ENCODE results near the gene KIAA1328.
A peak's percentile ranks its signal among the peaks of the same experiment; 100 is the strongest.
"Not testable (repeated sequence)": the region's sequence is repeated elsewhere in the genome, so short reads cannot be mapped to it uniquely, and the experiment has no call there.

The KIAA1328 gene

GRCh38 chr18:36813824-36814223, 15.1 kb upstream of the KIAA1328 start:
- Mint-ChIP-seq H3K27me3 (no peaks in the 10 kb centered on the region), H3K9me3 (no peaks in the 10 kb centered on the region), H3K27ac (peak overlapping the region; percentile 67), H3K4me1 (ENCODE audit: low read depth) (peaks cover 15% of the 10 kb centered on the region), H3K36me3 (ENCODE audit: low read depth) (peaks cover 80% of the 10 kb centered on the region), H3K4me3 (no peak overlapping the region)
- no peak for DNase-seq

DNA sequence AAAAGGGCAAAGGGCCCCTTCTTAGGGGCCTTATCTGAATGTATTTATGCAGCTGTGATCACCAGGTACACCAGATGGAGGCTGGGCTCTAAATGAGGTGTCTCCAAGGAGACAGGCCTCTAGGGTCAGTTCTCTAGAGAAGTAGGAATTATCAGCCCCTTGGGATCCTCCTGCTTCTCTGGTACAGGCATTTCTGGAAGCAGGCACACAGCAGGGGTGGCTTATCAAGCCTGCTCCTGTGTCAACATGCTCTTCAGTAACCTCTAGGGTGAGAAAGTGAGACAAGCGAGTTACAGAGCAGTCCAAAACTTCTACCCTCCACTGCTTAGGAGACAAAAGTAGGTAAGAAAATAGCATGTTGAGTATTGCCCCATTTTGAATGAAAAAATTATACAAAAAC, 13.9 kb upstream of the KIAA1328 start:
- peaks cover 14% of the 10 kb centered on the region for H3K4me1 Mint-ChIP-seq (ENCODE audit: low read depth)
- peaks cover 86% of the 10 kb centered on the region for H3K36me3 Mint-ChIP-seq (ENCODE audit: low read depth)
- H3K27ac Mint-ChIP-seq: no peak overlapping the region

DNA sequence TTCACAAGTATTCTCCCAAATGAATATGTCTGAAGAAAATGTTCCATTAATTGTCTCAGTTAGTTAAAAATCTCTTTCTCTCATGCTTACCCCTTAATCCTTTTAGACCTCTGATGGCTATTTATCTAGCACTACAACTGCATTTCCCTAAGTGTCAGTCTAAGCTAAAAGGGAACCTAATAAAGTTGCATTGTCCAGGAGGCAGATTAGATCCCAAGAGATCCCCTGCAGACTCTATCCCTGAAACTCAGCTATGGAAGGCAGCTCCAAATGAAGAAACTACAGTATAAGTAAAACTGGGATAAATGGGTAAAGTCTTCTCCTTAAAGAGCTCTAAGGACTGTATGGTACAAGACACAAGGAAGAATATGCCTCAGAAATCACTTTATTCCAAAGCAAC, 12.8 kb upstream of the KIAA1328 start:
- not testable (repeated sequence) for H3K9me3 Mint-ChIP-seq, H3K27ac Mint-ChIP-seq, DNase-seq, H3K4me3 Mint-ChIP-seq, H3K27me3 Mint-ChIP-seq
- H3K4me1 Mint-ChIP-seq (ENCODE audit: low read depth): peaks cover 14% of the 10 kb centered on the region
- H3K36me3 Mint-ChIP-seq (ENCODE audit: low read depth): peaks cover 86% of the 10 kb centered on the region

More for the DNA sequence above, 13.9 kb upstream of the KIAA1328 start:
- Mint-ChIP-seq H3K9me3 (no peaks in the 10 kb centered on the region), H3K4me3 (no peak overlapping the region), H3K27me3 (no peaks in the 10 kb centered on the region)
- DNase-seq: no peak

DNA sequence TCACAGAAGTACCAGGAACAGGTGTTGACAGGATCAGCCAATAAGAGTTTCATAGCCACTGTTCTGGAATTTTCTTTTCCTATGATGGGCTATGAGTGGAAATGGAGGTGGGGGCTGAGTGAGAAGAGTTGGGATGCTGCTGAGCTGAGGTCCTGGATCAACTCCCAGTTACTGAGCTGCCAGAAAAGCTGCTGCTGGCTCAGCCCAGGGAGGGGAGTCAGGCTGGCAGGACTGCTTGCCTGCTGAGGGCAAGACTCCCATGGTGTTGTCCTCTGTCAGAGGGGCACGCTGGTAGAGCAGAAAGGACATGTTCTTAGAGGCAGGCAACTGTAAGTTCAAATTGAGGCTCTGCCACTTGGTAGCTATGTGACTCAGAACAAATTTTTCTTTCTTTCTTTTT, 11.9 kb upstream of the KIAA1328 start:
- H3K4me1 Mint-ChIP-seq (ENCODE audit: low read depth): peaks cover 14% of the 10 kb centered on the region
- H3K36me3 Mint-ChIP-seq (ENCODE audit: low read depth): peaks cover 90% of the 10 kb centered on the region
- H3K27ac Mint-ChIP-seq: no peak overlapping the region
- no peak overlapping the region for H3K4me3 Mint-ChIP-seq
- no peak for DNase-seq
- no peaks in the 10 kb centered on the region for H3K9me3 Mint-ChIP-seq
- no peaks in the 10 kb centered on the region for H3K27me3 Mint-ChIP-seq

DNA sequence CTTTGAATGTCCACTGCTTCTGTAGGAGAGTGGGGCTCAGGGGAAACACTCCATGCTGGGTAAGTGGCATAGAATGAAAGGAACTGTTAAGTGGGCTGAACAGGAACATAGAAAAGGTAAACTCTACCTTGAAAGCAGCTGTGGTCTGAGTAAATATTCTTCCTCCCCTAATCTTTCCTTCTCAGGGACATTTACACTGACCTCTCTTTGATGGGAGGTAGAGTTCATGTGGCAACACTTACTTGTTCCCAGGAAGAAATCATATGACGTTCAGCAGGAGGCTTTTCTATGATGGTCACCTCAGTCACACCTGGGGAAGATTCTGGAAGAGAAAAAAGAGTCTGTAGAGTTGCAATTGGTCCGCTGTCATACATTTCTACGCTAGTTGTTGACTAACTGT, 10.3 kb upstream of the KIAA1328 start:
- H3K9me3 Mint-ChIP-seq: no peaks in the 10 kb centered on the region
- no peak overlapping the region for H3K27ac Mint-ChIP-seq

DNA sequence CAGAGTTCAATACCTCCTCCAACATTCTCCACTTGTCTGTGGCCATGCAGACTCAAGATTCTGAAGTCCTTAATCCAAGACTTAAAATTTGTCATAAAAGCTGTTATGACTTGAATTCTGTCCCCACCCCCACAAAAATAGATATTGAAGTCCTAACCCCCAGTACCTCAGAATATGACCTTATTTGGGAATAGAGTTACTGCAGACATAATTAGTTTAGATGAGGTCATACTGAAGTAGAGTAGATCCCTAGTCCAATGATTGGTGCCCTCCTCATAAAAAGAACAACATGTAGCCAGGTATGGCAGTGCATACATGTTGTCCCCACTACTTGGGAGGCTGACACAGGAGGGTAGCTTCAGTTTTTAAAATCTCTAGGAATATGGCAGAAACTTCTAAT, 9.3 kb upstream of the KIAA1328 start:
- Mint-ChIP-seq H3K4me3 (no peak overlapping the region), H3K27me3 (no peaks in the 10 kb centered on the region), H3K4me1 (ENCODE audit: low read depth) (peaks cover 9% of the 10 kb centered on the region), H3K9me3 (no peaks in the 10 kb centered on the region), H3K36me3 (ENCODE audit: low read depth) (peaks cover 75% of the 10 kb centered on the region), H3K27ac (no peak overlapping the region)
- DNase-seq: no peak

More for the DNA sequence above, 10.3 kb upstream of the KIAA1328 start:
- H3K36me3 Mint-ChIP-seq (ENCODE audit: low read depth): peaks cover 75% of the 10 kb centered on the region
- peaks cover 10% of the 10 kb centered on the region for H3K4me1 Mint-ChIP-seq (ENCODE audit: low read depth)
- H3K27me3 Mint-ChIP-seq: no peaks in the 10 kb centered on the region
- no peak for DNase-seq
- no peak overlapping the region for H3K4me3 Mint-ChIP-seq

DNA sequence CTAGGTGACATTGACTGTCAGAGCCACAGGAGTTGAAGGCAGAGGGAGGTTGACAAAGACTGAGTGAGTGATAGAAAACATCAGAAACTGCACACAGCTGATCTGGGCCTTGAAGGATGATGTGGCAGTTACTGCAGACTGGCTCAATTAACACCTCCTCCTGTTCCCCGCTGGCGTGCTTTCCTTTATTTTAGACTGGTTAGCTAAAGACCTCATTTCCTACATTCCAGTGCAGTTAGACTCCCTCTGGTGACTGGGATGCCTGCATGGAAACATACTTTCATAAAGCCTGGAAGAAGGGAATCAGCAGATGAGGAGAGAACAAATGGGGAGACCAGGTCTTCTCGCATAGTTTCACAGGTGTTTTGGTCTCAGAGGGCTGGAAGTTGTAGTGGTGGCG, 7.2 kb upstream of the KIAA1328 start:
- H3K4me3 Mint-ChIP-seq: no peak overlapping the region
- peaks cover 13% of the 10 kb centered on the region for H3K4me1 Mint-ChIP-seq (ENCODE audit: low read depth)
- H3K27me3 Mint-ChIP-seq: no peaks in the 10 kb centered on the region
- H3K9me3 Mint-ChIP-seq: no peaks in the 10 kb centered on the region
- H3K27ac Mint-ChIP-seq: no peak overlapping the region
- DNase-seq: no peak
- H3K36me3 Mint-ChIP-seq (ENCODE audit: low read depth): peaks cover 64% of the 10 kb centered on the region

DNA sequence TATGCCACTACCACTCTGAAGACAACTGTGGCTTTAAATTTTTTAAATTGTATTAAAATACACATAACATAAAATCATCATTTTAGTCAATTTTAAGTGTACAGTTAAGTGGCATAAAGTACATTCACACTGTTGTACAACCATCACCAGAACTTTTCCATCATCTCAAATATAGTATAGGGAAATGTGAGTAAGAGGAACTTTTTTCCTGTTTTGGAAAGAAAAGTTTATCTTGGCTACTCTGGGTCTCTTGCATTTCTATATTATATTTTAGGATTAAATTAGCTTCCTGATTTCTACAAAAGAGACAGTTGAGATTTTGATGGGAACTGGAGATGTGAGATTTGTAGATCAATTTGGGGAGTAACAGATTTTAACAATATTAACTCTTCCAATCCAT, 3.4 kb upstream of the KIAA1328 start:
- Mint-ChIP-seq H3K27me3 (no peaks in the 10 kb centered on the region), H3K36me3 (ENCODE audit: low read depth) (peaks cover 47% of the 10 kb centered on the region), H3K4me3 (no peak overlapping the region), H3K9me3 (no peaks in the 10 kb centered on the region), H3K27ac (no peak overlapping the region), H3K4me1 (ENCODE audit: low read depth) (peaks cover 32% of the 10 kb centered on the region)
- DNase-seq: no peak

- Mint-ChIP-seq H3K4me3 (no peak overlapping the region), H3K27me3 (no peaks in the 10 kb centered on the region), H3K9me3 (no peaks in the 10 kb centered on the region), H3K36me3 (ENCODE audit: low read depth) (peaks cover 40% of the 10 kb centered on the region), H3K4me1 (ENCODE audit: low read depth) (peaks cover 42% of the 10 kb centered on the region), H3K27ac (no peak overlapping the region)
- DNase-seq: no peak
These were observed 2.4 kb upstream of the KIAA1328 start for GRCh38 chr18:36826556-36826955.

DNA sequence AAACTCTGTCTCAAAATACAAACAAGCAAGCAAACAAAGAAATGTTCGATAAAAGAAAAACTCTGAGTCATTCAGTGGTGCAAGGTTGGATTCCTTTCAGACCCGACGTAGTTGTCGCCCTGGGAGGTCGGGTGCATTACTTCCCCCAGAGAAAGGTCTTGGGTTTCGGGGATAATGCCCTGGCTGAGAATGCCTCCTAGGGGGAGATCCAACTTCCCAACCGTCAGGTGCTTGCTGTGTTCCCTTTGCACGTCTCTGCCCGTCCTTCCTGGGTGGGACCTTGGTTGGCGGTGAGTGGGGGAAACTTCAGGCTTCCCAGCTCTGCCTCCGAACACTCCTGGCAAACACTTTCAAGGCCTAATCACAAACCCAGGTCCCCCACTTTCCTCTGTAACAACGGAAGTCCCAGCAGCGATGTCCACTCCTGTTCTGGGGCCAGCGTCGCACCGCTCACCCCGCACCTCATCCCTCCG, 734 bp upstream of the KIAA1328 start:
- no peak for DNase-seq
- Mint-ChIP-seq H3K36me3 (ENCODE audit: low read depth) (peaks cover 37% of the 10 kb centered on the region), H3K27me3 (no peaks in the 10 kb centered on the region), H3K27ac (peak overlapping the region; percentile 95), H3K4me1 (ENCODE audit: low read depth) (peaks cover 47% of the 10 kb centered on the region), H3K9me3 (no peaks in the 10 kb centered on the region), H3K4me3 (peak overlapping the region; percentile 97)

- H3K4me1 Mint-ChIP-seq (ENCODE audit: low read depth): peaks cover 44% of the 10 kb centered on the region
- DNase-seq: no peak
- H3K27ac Mint-ChIP-seq: peak overlapping the region; percentile 75
- peaks cover 26% of the 10 kb centered on the region for H3K36me3 Mint-ChIP-seq (ENCODE audit: low read depth)
- peak overlapping the region; percentile 97 for H3K4me3 Mint-ChIP-seq
- H3K9me3 Mint-ChIP-seq: no peaks in the 10 kb centered on the region
- no peaks in the 10 kb centered on the region for H3K27me3 Mint-ChIP-seq
These were observed 633 bp downstream of the KIAA1328 start for GRCh38 chr18:36829362-36830157.

GRCh38 chr18:36830158-36830495, 1.2 kb downstream of the KIAA1328 start:
- peaks cover 44% of the 10 kb centered on the region for H3K4me1 Mint-ChIP-seq (ENCODE audit: low read depth)
- peaks cover 22% of the 10 kb centered on the region for H3K36me3 Mint-ChIP-seq (ENCODE audit: low read depth)
- H3K27ac Mint-ChIP-seq: peak overlapping the region; percentile 75
- no peak for DNase-seq
- H3K9me3 Mint-ChIP-seq: no peaks in the 10 kb centered on the region
- peak overlapping the region; percentile 97 for H3K4me3 Mint-ChIP-seq
- no peaks in the 10 kb centered on the region for H3K27me3 Mint-ChIP-seq

GRCh38 chr18:36831139-36831538, 2.2 kb downstream of the KIAA1328 start:
- no peak overlapping the region for H3K4me3 Mint-ChIP-seq
- no peaks in the 10 kb centered on the region for H3K9me3 Mint-ChIP-seq
- H3K4me1 Mint-ChIP-seq (ENCODE audit: low read depth): peaks cover 44% of the 10 kb centered on the region
- H3K36me3 Mint-ChIP-seq (ENCODE audit: low read depth): peaks cover 30% of the 10 kb centered on the region
- peak overlapping the region; percentile 6 for H3K27ac Mint-ChIP-seq
- H3K27me3 Mint-ChIP-seq: no peaks in the 10 kb centered on the region
- DNase-seq: no peak

DNA sequence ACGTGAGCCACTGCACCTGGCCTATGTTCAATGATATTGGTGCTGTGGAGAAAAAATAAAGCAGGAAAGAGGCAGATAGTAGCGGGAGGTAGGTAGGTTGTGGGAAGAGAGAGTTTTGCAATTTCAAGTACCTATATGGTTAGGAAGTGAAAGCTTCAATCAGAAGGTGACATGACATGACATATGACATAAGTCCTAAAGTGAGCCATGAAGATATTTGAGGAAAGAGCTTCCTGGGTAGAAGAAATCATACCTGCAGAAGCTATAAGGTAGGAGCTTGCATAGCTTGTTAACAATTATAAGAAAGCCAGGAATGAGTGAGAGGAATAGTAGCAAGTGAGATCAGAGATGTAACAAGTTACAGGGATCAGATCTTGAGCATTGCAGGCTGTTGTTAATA, 4.2 kb downstream of the KIAA1328 start:
- H3K9me3 Mint-ChIP-seq: no peaks in the 10 kb centered on the region
- DNase-seq: no peak
- H3K27ac Mint-ChIP-seq: no peak overlapping the region
- H3K27me3 Mint-ChIP-seq: no peaks in the 10 kb centered on the region
- H3K4me3 Mint-ChIP-seq: no peak overlapping the region
- peaks cover 31% of the 10 kb centered on the region for H3K4me1 Mint-ChIP-seq (ENCODE audit: low read depth)
- peaks cover 39% of the 10 kb centered on the region for H3K36me3 Mint-ChIP-seq (ENCODE audit: low read depth)

DNA sequence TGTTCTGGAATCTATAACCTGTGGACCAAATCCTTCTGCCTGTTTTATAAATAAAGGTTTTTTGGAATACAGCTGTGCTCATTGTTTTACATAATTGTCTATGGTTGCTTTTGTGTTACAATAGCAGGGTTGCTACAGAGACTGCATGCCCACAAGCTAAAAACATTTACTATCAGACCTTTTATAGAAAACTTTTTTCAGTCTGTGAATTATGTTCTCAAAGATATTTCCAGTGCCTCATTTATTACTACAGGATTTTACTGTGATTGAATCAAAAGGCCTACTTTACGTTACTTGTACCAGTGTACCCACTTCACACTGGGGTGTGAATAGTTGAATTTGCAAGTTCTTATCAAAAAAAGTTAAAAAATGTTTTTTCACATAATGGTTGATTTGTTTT, 7.0 kb downstream of the KIAA1328 start:
- H3K27me3 Mint-ChIP-seq: no peaks in the 10 kb centered on the region
- H3K27ac Mint-ChIP-seq: no peak overlapping the region
- peaks cover 14% of the 10 kb centered on the region for H3K4me1 Mint-ChIP-seq (ENCODE audit: low read depth)
- no peak for DNase-seq
- no peaks in the 10 kb centered on the region for H3K9me3 Mint-ChIP-seq
- peaks cover 55% of the 10 kb centered on the region for H3K36me3 Mint-ChIP-seq (ENCODE audit: low read depth)
- H3K4me3 Mint-ChIP-seq: no peak overlapping the region

Data from activated T-cell treated with anti-CD3 and anti-CD28 coated beads, Interleukin-2, amount 50 U/mL, for 24 hours (primary cell).